SH-SY5Y (cell line): ENCODE data around the gene HRAS.

Experiments used
- GATA2 ChIP-seq: IDR thresholded peaks from 2 replicates; pipeline ENCODE4 v1.6.1; 2011; ENCODE audit warnings: mild to moderate bottlenecking, low read depth, low read length
- GATA3 ChIP-seq: IDR thresholded peaks from 2 replicates; pipeline ENCODE4 v1.6.1; 2011; ENCODE audit warnings: low read depth, mild to moderate bottlenecking, low read length, moderate library complexity

- TF ChIP-seq GATA2 (no peak), GATA3 (no peak)
Measured at GRCh38 chr11:561148-562003, 26.0 kb upstream of the HRAS start.
